GM19351 (cell line): ENCODE measurements around the gene TLR3.
"Not testable (repeated sequence)": the region's sequence is repeated elsewhere in the genome, so short reads cannot be mapped to it uniquely, and the experiment has no call there.

Experiments
- ATAC-seq: cut with Tn5 transposase; IDR thresholded peaks from one replicate; pipeline ENCODE4 v1.9.1; 2021; ENCODE audit warnings: mild to moderate bottlenecking, moderate library complexity; ENCODE audit not compliant: unreplicated experiment

TLR3 gene

GRCh38 chr4:186047501-186047900, 21.5 kb upstream of the TLR3 start:
- not testable (repeated sequence) for ATAC-seq

- not testable (repeated sequence) for ATAC-seq
Measured at GRCh38 chr4:186050135-186050534, 18.8 kb upstream of the TLR3 start.

- ATAC-seq: no peak
Measured at GRCh38 chr4:186051096-186051495, 17.9 kb upstream of the TLR3 start.

GRCh38 chr4:186058253-186058979, 10.5 kb upstream of the TLR3 start:
- ATAC-seq: peak; percentile 100

GRCh38 chr4:186058980-186059316, 10.0 kb upstream of the TLR3 start:
- no peak for ATAC-seq

- ATAC-seq: no peak
Measured at GRCh38 chr4:186061921-186062320, 7.0 kb upstream of the TLR3 start.

GRCh38 chr4:186067757-186068385, 1.1 kb upstream of the TLR3 start:
- ATAC-seq: peak; percentile 74

- no peak for ATAC-seq
Measured at GRCh38 chr4:186069729-186070128, 773 bp downstream of the TLR3 start.

GRCh38 chr4:186072516-186072915, 3.6 kb downstream of the TLR3 start:
- ATAC-seq: no peak

GRCh38 chr4:186074189-186074588, 5.2 kb downstream of the TLR3 start:
- no peak for ATAC-seq

- ATAC-seq: no peak
Measured at GRCh38 chr4:186078981-186079638, 10.2 kb downstream of the TLR3 start.

GRCh38 chr4:186079694-186080093, 10.7 kb downstream of the TLR3 start:
- no peak for ATAC-seq

- no peak for ATAC-seq
Measured at GRCh38 chr4:186081202-186081807, 12.3 kb downstream of the TLR3 start.

GRCh38 chr4:186082221-186082620, 13.3 kb downstream of the TLR3 start:
- no peak for ATAC-seq

- no peak for ATAC-seq
Measured at GRCh38 chr4:186088523-186088922, 19.6 kb downstream of the TLR3 start.

- ATAC-seq: no peak
Measured at GRCh38 chr4:186092296-186092695, 23.3 kb downstream of the TLR3 start.

GRCh38 chr4:186095406-186095805, 26.4 kb downstream of the TLR3 start:
- no peak for ATAC-seq

GRCh38 chr4:186096681-186097165, 27.8 kb downstream of the TLR3 start:
- ATAC-seq: no peak

GRCh38 chr4:186097386-186097785, 28.4 kb downstream of the TLR3 start:
- no peak for ATAC-seq

- no peak for ATAC-seq
Measured at GRCh38 chr4:186102931-186103330, 34.0 kb downstream of the TLR3 start.

- ATAC-seq: peak; percentile 71
Measured at GRCh38 chr4:186104114-186104889, 35.3 kb downstream of the TLR3 start, which contains the start of gene FAM149A. Gene FAM149A, plus strand, starts transcription at chr4:186104704.
